Measurements from ENCODE around the gene HOXB9.

DNA sequence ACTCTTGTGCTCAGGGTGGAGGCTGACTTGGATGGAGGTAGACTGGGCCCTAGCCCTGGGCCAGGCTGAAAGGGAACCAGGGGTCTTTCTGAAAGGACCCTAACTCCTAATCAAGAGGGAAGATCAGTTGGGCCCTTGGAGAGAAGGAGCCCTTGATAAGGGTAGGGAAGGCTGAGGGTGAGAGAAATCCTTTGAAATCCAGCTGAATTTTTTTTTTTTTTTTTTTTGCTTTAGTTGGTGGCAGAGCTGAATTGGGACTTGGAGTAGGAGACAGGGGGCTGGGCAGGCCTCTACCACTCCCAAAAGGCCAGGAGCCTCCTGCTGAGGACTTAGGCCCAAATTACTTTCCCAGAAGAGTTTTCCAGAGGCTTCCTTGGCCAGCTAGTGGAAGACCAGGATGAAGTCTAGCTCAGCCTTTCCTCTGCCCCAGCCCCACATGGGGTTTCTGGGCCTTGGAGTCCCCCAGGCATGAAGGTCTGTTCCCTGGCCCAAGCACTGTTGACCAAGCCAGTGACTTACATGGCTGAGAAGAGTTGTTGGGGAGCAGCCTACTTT, 35.5 kb downstream of the HOXB9 start:
- TF ChIP-seq, protein P1, sequence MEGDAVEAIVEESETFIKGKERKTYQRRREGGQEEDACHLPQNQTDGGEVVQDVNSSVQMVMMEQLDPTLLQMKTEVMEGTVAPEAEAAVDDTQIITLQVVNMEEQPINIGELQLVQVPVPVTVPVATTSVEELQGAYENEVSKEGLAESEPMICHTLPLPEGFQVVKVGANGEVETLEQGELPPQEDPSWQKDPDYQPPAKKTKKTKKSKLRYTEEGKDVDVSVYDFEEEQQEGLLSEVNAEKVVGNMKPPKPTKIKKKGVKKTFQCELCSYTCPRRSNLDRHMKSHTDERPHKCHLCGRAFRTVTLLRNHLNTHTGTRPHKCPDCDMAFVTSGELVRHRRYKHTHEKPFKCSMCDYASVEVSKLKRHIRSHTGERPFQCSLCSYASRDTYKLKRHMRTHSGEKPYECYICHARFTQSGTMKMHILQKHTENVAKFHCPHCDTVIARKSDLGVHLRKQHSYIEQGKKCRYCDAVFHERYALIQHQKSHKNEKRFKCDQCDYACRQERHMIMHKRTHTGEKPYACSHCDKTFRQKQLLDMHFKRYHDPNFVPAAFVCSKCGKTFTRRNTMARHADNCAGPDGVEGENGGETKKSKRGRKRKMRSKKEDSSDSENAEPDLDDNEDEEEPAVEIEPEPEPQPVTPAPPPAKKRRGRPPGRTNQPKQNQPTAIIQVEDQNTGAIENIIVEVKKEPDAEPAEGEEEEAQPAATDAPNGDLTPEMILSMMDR (IDR thresholded peaks at IDR 0.05; ENCODE audit: poor library complexity): no peak
- no peak for TF ChIP-seq EZH2phosphoT487 (IDR thresholded peaks at IDR 0.05; ENCODE audit: low read depth, severe bottlenecking, unreplicated experiment)
- TF ChIP-seq EZH2 (IDR thresholded peaks at IDR 0.05; ENCODE audit: borderline replicate concordance): no peak

All from hepatocyte (in vitro differentiated cells).